ENCODE results near the gene PCK1. TPM values are rescaled to one million over a fixed set of nuclear protein-coding genes. Genes with fewer than 3 reads are reported as not detected.

Gene PCK1
- total and polyA plus RNA-seq, 2 experiments from 2014 or later: not detected

DNA sequence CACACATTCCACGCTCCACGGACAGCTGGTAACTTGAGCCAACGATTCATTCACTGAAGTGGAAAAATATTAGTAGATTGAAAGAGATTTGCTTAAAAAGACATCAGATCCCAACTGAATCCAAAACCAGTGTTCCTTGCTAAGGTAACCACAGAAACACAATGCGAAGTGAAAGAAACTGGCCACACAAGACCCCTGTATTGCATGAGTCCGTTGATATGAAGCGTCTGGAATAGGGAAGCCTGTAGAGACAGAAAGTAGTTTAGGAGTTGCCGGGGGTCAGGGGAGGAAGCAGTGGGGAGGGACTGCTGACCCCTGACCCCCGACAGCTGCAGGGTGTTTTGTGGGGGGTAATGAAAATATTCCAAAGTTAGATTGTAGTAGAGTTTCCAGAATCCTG, 10.0 kb downstream of the PCK1 start:
- Histone ChIP-seq H3K4me3 (no peak overlapping the region), H4K20me1 (replicated peaks; ENCODE audit: insufficient read depth) (no peaks in the 10 kb centered on the region), H3K9me2 (ENCODE audit: insufficient read depth) (0 out of 2 replicates have a peak, but pooled peaks cover 10% of the 10 kb centered on the region), H3K79me2 (replicated peaks; ENCODE audit: insufficient read depth) (no peaks in the 10 kb centered on the region), H3F3A (replicated peaks; ENCODE audit: low read depth) (no peaks in the 10 kb centered on the region), H2AFZ (no peak overlapping the region), H3K4me2 (no peak overlapping the region), H3K27ac (ENCODE audit: low read depth) (no peak overlapping the region), H3K4me1 (ENCODE audit: insufficient read depth) (peaks cover 6% of the 10 kb centered on the region), H3K27me3 (ENCODE audit: insufficient read depth) (no peaks in the 10 kb centered on the region), H3K36me3 (ENCODE audit: insufficient read depth) (no peaks in the 10 kb centered on the region)
- Mint-ChIP-seq H3K27ac (no peak overlapping the region; the same call in 1 of the 2 replicates), H3K27me3 (ENCODE audit: insufficient read depth, low read depth, poor library complexity) (peaks cover 2% of the 10 kb centered on the region), H3K9me3 (no peaks in the 10 kb centered on the region), H3K4me1 (peaks cover 16% of the 10 kb centered on the region), H3K4me3 (no peak overlapping the region), H3K36me3 (ENCODE audit: low read depth) (no peaks in the 10 kb centered on the region)
- TF ChIP-seq, protein P1, sequence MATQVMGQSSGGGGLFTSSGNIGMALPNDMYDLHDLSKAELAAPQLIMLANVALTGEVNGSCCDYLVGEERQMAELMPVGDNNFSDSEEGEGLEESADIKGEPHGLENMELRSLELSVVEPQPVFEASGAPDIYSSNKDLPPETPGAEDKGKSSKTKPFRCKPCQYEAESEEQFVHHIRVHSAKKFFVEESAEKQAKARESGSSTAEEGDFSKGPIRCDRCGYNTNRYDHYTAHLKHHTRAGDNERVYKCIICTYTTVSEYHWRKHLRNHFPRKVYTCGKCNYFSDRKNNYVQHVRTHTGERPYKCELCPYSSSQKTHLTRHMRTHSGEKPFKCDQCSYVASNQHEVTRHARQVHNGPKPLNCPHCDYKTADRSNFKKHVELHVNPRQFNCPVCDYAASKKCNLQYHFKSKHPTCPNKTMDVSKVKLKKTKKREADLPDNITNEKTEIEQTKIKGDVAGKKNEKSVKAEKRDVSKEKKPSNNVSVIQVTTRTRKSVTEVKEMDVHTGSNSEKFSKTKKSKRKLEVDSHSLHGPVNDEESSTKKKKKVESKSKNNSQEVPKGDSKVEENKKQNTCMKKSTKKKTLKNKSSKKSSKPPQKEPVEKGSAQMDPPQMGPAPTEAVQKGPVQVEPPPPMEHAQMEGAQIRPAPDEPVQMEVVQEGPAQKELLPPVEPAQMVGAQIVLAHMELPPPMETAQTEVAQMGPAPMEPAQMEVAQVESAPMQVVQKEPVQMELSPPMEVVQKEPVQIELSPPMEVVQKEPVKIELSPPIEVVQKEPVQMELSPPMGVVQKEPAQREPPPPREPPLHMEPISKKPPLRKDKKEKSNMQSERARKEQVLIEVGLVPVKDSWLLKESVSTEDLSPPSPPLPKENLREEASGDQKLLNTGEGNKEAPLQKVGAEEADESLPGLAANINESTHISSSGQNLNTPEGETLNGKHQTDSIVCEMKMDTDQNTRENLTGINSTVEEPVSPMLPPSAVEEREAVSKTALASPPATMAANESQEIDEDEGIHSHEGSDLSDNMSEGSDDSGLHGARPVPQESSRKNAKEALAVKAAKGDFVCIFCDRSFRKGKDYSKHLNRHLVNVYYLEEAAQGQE (IDR thresholded peaks at IDR 0.05; ENCODE audit: unreplicated experiment): no peak
- TF ChIP-seq, protein P2, sequence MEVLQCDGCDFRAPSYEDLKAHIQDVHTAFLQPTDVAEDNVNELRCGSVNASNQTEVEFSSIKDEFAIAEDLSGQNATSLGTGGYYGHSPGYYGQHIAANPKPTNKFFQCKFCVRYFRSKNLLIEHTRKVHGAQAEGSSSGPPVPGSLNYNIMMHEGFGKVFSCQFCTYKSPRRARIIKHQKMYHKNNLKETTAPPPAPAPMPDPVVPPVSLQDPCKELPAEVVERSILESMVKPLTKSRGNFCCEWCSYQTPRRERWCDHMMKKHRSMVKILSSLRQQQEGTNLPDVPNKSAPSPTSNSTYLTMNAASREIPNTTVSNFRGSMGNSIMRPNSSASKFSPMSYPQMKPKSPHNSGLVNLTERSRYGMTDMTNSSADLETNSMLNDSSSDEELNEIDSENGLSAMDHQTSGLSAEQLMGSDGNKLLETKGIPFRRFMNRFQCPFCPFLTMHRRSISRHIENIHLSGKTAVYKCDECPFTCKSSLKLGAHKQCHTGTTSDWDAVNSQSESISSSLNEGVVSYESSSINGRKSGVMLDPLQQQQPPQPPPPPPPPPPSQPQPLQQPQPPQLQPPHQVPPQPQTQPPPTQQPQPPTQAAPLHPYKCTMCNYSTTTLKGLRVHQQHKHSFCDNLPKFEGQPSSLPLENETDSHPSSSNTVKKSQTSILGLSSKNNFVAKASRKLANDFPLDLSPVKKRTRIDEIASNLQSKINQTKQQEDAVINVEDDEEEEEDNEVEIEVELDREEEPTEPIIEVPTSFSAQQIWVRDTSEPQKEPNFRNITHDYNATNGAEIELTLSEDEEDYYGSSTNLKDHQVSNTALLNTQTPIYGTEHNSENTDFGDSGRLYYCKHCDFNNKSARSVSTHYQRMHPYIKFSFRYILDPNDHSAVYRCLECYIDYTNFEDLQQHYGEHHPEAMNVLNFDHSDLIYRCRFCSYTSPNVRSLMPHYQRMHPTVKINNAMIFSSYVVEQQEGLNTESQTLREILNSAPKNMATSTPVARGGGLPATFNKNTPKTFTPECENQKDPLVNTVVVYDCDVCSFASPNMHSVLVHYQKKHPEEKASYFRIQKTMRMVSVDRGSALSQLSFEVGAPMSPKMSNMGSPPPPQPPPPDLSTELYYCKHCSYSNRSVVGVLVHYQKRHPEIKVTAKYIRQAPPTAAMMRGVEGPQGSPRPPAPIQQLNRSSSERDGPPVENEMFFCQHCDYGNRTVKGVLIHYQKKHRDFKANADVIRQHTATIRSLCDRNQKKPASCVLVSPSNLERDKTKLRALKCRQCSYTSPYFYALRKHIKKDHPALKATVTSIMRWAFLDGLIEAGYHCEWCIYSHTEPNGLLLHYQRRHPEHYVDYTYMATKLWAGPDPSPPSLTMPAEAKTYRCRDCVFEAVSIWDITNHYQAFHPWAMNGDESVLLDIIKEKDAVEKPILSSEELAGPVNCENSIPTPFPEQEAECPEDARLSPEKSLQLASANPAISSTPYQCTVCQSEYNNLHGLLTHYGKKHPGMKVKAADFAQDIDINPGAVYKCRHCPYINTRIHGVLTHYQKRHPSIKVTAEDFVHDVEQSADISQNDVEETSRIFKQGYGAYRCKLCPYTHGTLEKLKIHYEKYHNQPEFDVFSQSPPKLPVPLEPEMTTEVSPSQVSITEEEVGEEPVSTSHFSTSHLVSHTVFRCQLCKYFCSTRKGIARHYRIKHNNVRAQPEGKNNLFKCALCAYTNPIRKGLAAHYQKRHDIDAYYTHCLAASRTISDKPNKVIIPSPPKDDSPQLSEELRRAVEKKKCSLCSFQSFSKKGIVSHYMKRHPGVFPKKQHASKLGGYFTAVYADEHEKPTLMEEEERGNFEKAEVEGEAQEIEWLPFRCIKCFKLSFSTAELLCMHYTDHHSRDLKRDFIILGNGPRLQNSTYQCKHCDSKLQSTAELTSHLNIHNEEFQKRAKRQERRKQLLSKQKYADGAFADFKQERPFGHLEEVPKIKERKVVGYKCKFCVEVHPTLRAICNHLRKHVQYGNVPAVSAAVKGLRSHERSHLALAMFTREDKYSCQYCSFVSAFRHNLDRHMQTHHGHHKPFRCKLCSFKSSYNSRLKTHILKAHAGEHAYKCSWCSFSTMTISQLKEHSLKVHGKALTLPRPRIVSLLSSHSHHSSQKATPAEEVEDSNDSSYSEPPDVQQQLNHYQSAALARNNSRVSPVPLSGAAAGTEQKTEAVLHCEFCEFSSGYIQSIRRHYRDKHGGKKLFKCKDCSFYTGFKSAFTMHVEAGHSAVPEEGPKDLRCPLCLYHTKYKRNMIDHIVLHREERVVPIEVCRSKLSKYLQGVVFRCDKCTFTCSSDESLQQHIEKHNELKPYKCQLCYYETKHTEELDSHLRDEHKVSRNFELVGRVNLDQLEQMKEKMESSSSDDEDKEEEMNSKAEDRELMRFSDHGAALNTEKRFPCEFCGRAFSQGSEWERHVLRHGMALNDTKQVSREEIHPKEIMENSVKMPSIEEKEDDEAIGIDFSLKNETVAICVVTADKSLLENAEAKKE (CRISPR knock-in tag; IDR thresholded peaks at IDR 0.05): no peak
- TF ChIP-seq, protein P3, sequence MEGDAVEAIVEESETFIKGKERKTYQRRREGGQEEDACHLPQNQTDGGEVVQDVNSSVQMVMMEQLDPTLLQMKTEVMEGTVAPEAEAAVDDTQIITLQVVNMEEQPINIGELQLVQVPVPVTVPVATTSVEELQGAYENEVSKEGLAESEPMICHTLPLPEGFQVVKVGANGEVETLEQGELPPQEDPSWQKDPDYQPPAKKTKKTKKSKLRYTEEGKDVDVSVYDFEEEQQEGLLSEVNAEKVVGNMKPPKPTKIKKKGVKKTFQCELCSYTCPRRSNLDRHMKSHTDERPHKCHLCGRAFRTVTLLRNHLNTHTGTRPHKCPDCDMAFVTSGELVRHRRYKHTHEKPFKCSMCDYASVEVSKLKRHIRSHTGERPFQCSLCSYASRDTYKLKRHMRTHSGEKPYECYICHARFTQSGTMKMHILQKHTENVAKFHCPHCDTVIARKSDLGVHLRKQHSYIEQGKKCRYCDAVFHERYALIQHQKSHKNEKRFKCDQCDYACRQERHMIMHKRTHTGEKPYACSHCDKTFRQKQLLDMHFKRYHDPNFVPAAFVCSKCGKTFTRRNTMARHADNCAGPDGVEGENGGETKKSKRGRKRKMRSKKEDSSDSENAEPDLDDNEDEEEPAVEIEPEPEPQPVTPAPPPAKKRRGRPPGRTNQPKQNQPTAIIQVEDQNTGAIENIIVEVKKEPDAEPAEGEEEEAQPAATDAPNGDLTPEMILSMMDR (conservative IDR thresholded peaks at IDR 0.05; ENCODE audit: low read depth in 2 of 2): no peak
- no peak for TF ChIP-seq CREB1 (CRISPR knock-in tag; IDR thresholded peaks at IDR 0.05; ENCODE audit: low read depth)
- no peak for TF ChIP-seq JUNB (IDR thresholded peaks at IDR 0.05; ENCODE audit: unreplicated experiment)
- DNase-seq (ENCODE audit: low spot score) (no peak), ATAC-seq (no peak)
